Osteoblast (primary cell): ENCODE measurements around the gene TST. TPM values are rescaled to one million over a fixed set of nuclear protein-coding genes. Genes with fewer than 3 reads are reported as not detected.

Experiments used
- DNase-seq: peaks from one replicate; pipeline ENCODE4 v3.0.0; 2011; ENCODE audit warnings: low spot score, mixed read lengths; ENCODE audit not compliant: insufficient read length; ENCODE audit errors: missing footprints
- H2AFZ ChIP-seq: 2 replicates; pipeline ENCODE4 v1.6.0; 2011; ENCODE audit warnings: mild to moderate bottlenecking, low read length
- H3K27ac ChIP-seq: 2 replicates; pipeline ENCODE4 v1.5.1; 2011; ENCODE audit warnings: mild to moderate bottlenecking, low read depth, low read length, moderate library complexity
- H3K27me3 ChIP-seq: 2 replicates; pipeline ENCODE4 v1.6.0; 2012; ENCODE audit warnings: mild to moderate bottlenecking, control low read depth, inconsistent platforms, low read length, moderate library complexity; ENCODE audit not compliant: insufficient read depth
- H3K36me3 ChIP-seq: 2 replicates; pipeline ENCODE4 v1.5.1; 2011; ENCODE audit warnings: mild to moderate bottlenecking, low read length, control low read depth, moderate library complexity; ENCODE audit not compliant: insufficient read depth
- H3K4me1 ChIP-seq: 2 replicates; pipeline ENCODE4 v1.5.1; 2011; ENCODE audit warnings: mild to moderate bottlenecking, low read length, control low read depth, moderate library complexity; ENCODE audit not compliant: insufficient read depth
- H3K4me2 ChIP-seq: 2 replicates; pipeline ENCODE4 v1.6.0; 2011; ENCODE audit warnings: mild to moderate bottlenecking, low read length; ENCODE audit not compliant: insufficient read depth
- H3K4me3 ChIP-seq: fragments of 200-600 bp; sonication (generic); 3 replicates; pipeline ENCODE4 v1.5.1; 2012; ENCODE audit warnings: mild to moderate bottlenecking, low read length, inconsistent platforms; ENCODE audit not compliant: insufficient read depth
- H3K79me2 ChIP-seq: 2 replicates; pipeline ENCODE4 v1.6.0; 2012; ENCODE audit warnings: mild to moderate bottlenecking, low read length, control low read depth, inconsistent platforms; ENCODE audit not compliant: insufficient read depth
- H3K9me3 ChIP-seq: 2 replicates; pipeline ENCODE4 v1.5.1; 2011; ENCODE audit warnings: low read depth, low read length, control low read depth
- H4K20me1 ChIP-seq: 2 replicates; pipeline ENCODE4 v1.6.0; 2012; ENCODE audit warnings: mild to moderate bottlenecking, low read length, control low read depth; ENCODE audit not compliant: insufficient read depth
- CTCF ChIP-seq: IDR thresholded peaks from 2 replicates; pipeline ENCODE4 v1.5.1; 2011; ENCODE audit warnings: mild to moderate bottlenecking, low read depth, low read length, moderate library complexity; ENCODE audit errors: extremely low read depth
- total RNA-seq: library from RNA; depleted of rRNA; stranded (reverse); fragments of >200 nt; gene quantifications from 2 replicates; pipeline ENCODE4 v1.2.3, GENCODE V29; 2012

Gene TST
- total RNA-seq, 1 donor, result 63.3 TPM

- Histone ChIP-seq H3K27ac (no peak overlapping the region), H3K9me3 (no peaks in the 10 kb centered on the region), H2AFZ (peak overlapping the region; percentile 89), H3K27me3 (no peaks in the 10 kb centered on the region), H4K20me1 (no peaks in the 10 kb centered on the region), H3K4me2 (peak overlapping the region; percentile 87), H3K79me2 (peaks cover 9% of the 10 kb centered on the region), H3K4me3 (peak overlapping the region; percentile 88), H3K36me3 (peaks cover 20% of the 10 kb centered on the region), H3K4me1 (peaks cover 6% of the 10 kb centered on the region)
- peak; percentile 90 for DNase-seq
- TF ChIP-seq CTCF, result no peak
Observed at GRCh38 chr22:37052386-37053309, 33.4 kb upstream of the TST start.

GRCh38 chr22:37051391-37052385, 32.4 kb upstream of the TST start, which contains the start of gene KCTD17:
Gene KCTD17 (plus strand): TSS chr22:37051742. CDS start chr22:37051761, 19 bp downstream.
- H3K79me2 ChIP-seq, result peaks cover 9% of the 10 kb centered on the region
- H3K27me3 ChIP-seq, result no peaks in the 10 kb centered on the region
- no peaks in the 10 kb centered on the region for H3K9me3 ChIP-seq
- no peak for TF ChIP-seq CTCF
- no peak within 1 kb of the TSS for H3K27ac ChIP-seq
- peak; percentile 100 for DNase-seq
- H3K4me3 ChIP-seq, result peak within 1 kb of the TSS; percentile 88
- H2AFZ ChIP-seq, result peak within 1 kb of the TSS; percentile 89
- no peaks in the 10 kb centered on the region for H4K20me1 ChIP-seq
- peaks cover 6% of the 10 kb centered on the region for H3K4me1 ChIP-seq
- peaks cover 20% of the 10 kb centered on the region for H3K36me3 ChIP-seq
- H3K4me2 ChIP-seq, result peak within 1 kb of the TSS; percentile 87

GRCh38 chr22:37050913-37051312, 31.7 kb upstream of the TST start:
- Histone ChIP-seq H3K4me2 (peak overlapping the region; percentile 87), H3K4me3 (no peak overlapping the region), H2AFZ (no peak overlapping the region), H3K27ac (no peak overlapping the region), H3K27me3 (no peaks in the 10 kb centered on the region), H3K79me2 (peaks cover 9% of the 10 kb centered on the region), H3K9me3 (no peaks in the 10 kb centered on the region), H3K36me3 (peaks cover 20% of the 10 kb centered on the region), H3K4me1 (peaks cover 11% of the 10 kb centered on the region), H4K20me1 (no peaks in the 10 kb centered on the region)
- TF ChIP-seq CTCF, result no peak
- DNase-seq, result peak; percentile 48
